Pancreas (tissue), 10 donors: ENCODE data around the gene CST3. TPM values are rescaled to one million over a fixed set of nuclear protein-coding genes. Genes with fewer than 3 reads are reported as not detected.

Source experiments
- ATAC-seq, 4 donors: fragments of 200-7000 bp; cut with Tn5 transposase; one replicate each; pipeline versions ENCODE4 v1.8.0 to v1.9.1; 2020; ENCODE audit warnings: mild to moderate bottlenecking in 4 of 4, moderate library complexity in 4 of 4
- DNase-seq, 6 donors: peaks; one replicate each; pipeline ENCODE4 v3.0.0-alpha.2; 2020
- FAIRE-seq: peaks from 2 replicates; lab custom pipeline; 2012; peaks lifted over from hg19 to GRCh38; lab: Jason Lieb, UNC
- H3K27ac ChIP-seq, 4 donors: fragments of 200-600 bp; sonication (generic); 1 replicate in 3 of 4; 2 replicates in 1 of 4; pipeline versions ENCODE4 v1.5.0 to v1.8.0; 2020
- H3K27me3 ChIP-seq, 4 donors: fragments of 200-600 bp; one replicate each; pipeline ENCODE4 v1.8.0; 2021
- H3K36me3 ChIP-seq, 3 donors: fragments of 200-600 bp; sonication (generic) in 1 of 3; one replicate each; pipeline versions ENCODE4 v1.5.0 to v1.8.0; 2020 to 2021
- H3K4me1 ChIP-seq, 3 donors: fragments of 200-600 bp; one replicate each; pipeline ENCODE4 v1.8.0; 2021
- H3K4me3 ChIP-seq, 4 donors: fragments of 200-600 bp; sonication (generic) in 2 of 4; one replicate each; pipeline versions ENCODE4 v1.5.0 to v1.8.0; 2020 to 2021
- H3K9me3 ChIP-seq, 4 donors: fragments of 200-600 bp; one replicate each; pipeline ENCODE4 v1.8.0; 2021
- CTCF ChIP-seq, 4 donors: fragments of 200-600 bp; sonication (generic) in 3 of 4; IDR thresholded peaks; one replicate each; pipeline versions ENCODE4 v1.5.0 to v1.8.0; 2021; ENCODE audit warnings: antibody characterized with exemption in 4 of 4
- WGBS, 2 donors: extraction: QIAGEN DNeasy Blood & Tissue Kit; methylation state at CpG; one replicate each; pipeline ENCODE4 v1.1.7; 2013; 5-methylcytosine and 5-hydroxymethylcytosine counted together
- intact Hi-C, 3 donors: fragments of 100-400 bp; cut with DNase I; formaldehyde crosslinking; loops; one replicate each; pipeline versions ENCODE4 v1.11.1 to v1.14.2; 2022
- polyA plus RNA-seq, 2 donors: library from polyadenylated mRNA; stranded (reverse); fragments of 200-250 nt; gene quantifications; one replicate each; pipeline ENCODE4 v1.2.3, GENCODE V29; 2013
- total RNA-seq, 6 donors: library from RNA; stranded (reverse); fragmentation: NEBNext Ultra II Directional in 4 of 6; extraction: Animal tissue kit (Norgen Biotek cat#: 25700) in 4 of 6; gene quantifications; one replicate each; pipeline versions ENCODE4 v1.2.1 to v1.2.4, GENCODE V29; 2021 to 2023
- donor health status: healthy with polysubstance abuse.
- donor health status: DM: no; HTN: no; CAD: no; lungs with moderate emphysema.
- donor health status: DM: no; HTN: no; CAD: no.
- donor health status: control.
- donor health status: control.
- donor health status: Bipolar disorder and iron deficiency.
- donor health status: DM: yes; HTN: yes; CAD: no.
- donor health status: DM: no; HTN: no; CAD: no.
- donor health status: DM: no; HTN: no; CAD: no.
- donor health status: DM: yes; HTN: yes; CAD: no.

CST3 gene
- total and polyA plus RNA-seq, 8 donors = 201 to 445 (median 264) TPM

- H3K36me3 ChIP-seq = no peaks in the 10 kb centered on the region
- no peak for DNase-seq
- no peak for FAIRE-seq
- WGBS, 2 donors = 59 to 61% methylated on average over 11 of the region's 11 CpGs
- no peak for TF ChIP-seq CTCF (IDR thresholded peaks at IDR 0.05)
- no peak overlapping the region for H3K4me3 ChIP-seq
- no peak overlapping the region for H3K27ac ChIP-seq
- H3K27me3 ChIP-seq = no peaks in the 10 kb centered on the region
- ATAC-seq = no peak
- intact Hi-C loops = no loop called here
- H3K4me1 ChIP-seq = peaks cover 0 to 8% (median 2%) of the 10 kb centered on the region in 3 donors
- no peaks in the 10 kb centered on the region for H3K9me3 ChIP-seq
Measured at GRCh38 chr20:23640671-23641667, 3.2 kb upstream of the CST3 start.

GRCh38 chr20:23640018-23640601, 2.4 kb upstream of the CST3 start:
- no peak for TF ChIP-seq CTCF (IDR thresholded peaks at IDR 0.05)
- no peak for FAIRE-seq
- Histone ChIP-seq H3K27me3 (no peaks in the 10 kb centered on the region), H3K9me3 (no peaks in the 10 kb centered on the region), H3K4me1 (peaks cover 0 to 8% (median 6%) of the 10 kb centered on the region in 3 donors), H3K4me3 (no peak overlapping the region), H3K27ac (no peak overlapping the region), H3K36me3 (no peaks in the 10 kb centered on the region)
- WGBS, 2 donors = 77 to 85% methylated on average over 8 of the region's 8 CpGs
- intact Hi-C loops = no loop called here
- no peak for DNase-seq
- ATAC-seq = no peak

DNA sequence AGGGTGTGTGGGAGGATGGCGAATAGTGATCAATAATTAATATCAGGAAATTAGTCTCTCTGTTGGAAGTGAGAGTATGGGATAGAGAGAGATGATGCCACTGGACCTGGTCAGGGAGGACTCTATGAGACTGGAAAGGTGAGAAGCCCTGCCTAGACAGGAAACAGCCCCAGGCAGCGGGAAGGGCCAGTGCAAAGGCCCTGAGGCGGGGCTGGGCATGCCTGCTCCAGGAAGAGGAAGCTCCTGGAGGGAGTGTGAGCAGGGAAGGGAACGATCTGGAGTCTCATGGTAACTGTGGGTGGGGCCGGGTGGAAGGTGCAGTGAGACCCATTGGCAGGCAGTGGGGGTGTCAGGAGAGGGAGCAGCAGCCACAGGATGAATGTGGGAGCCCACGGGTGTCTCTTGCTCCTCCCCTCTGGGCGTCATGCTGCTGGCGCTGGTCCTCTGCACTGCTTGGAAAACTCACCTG, 1.8 kb upstream of the CST3 start:
- TF ChIP-seq CTCF (IDR thresholded peaks at IDR 0.05) = no peak
- no peaks in the 10 kb centered on the region for H3K27me3 ChIP-seq
- no peaks in the 10 kb centered on the region for H3K36me3 ChIP-seq
- ATAC-seq = no peak
- H3K4me1 ChIP-seq = peaks cover 0 to 8% (median 6%) of the 10 kb centered on the region in 3 donors
- H3K27ac ChIP-seq = no peak overlapping the region
- no peak for DNase-seq
- no peak overlapping the region for H3K4me3 ChIP-seq
- 76 to 84% methylated on average over 8 of the region's 8 CpGs for WGBS, 2 donors
- no peaks in the 10 kb centered on the region for H3K9me3 ChIP-seq
- no peak for FAIRE-seq
- intact Hi-C loops = no loop called here

DNA sequence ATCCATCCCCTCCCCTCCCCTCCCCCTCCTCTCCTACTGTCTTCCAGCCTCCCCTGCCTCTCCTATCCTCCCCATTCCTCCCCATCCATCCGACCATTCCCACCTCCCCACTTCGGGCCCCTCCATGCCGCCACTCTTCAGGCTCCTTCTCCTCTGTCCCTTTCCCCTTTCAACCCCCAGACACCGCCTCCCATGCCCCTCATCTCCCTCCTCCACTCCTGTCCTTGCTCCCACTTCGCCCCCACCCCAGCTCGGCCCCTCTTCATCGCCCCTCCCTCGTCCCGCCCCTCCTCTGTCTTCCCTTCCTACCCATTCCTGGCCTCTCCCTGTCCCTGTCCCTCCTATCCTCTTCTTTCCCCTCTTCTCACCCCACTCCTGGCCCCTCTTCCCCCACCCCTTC, 554 bp upstream of the CST3 start:
- no peak for DNase-seq
- no peak for TF ChIP-seq CTCF (IDR thresholded peaks at IDR 0.05)
- Histone ChIP-seq H3K9me3 (no peaks in the 10 kb centered on the region), H3K4me3 (no peak overlapping the region), H3K4me1 (peaks cover 0 to 8% (median 6%) of the 10 kb centered on the region in 3 donors), H3K36me3 (peaks cover 0 to 6% (median 3%) of the 10 kb centered on the region in 3 donors), H3K27ac (no peak overlapping the region), H3K27me3 (no peaks in the 10 kb centered on the region)
- no peak for ATAC-seq
- WGBS, 2 donors = 55 to 68% methylated on average over 9 of the region's 9 CpGs
- FAIRE-seq = no peak
- intact Hi-C loops = no loop called here
